ENCODE data around the gene NRAP. TPM values are rescaled to one million over a fixed set of nuclear protein-coding genes. Genes with fewer than 3 reads are reported as not detected.

Gene NRAP
- total and polyA plus RNA-seq, 2 of the 8 experiments (the other 6 are each of a cell fraction or from before 2014, with no cell fraction given), result not detected

GRCh38 chr10:113590581-113590980 lies 73.3 kb downstream of the NRAP start:
- no peaks in the 10 kb centered on the region for H3K27me3 ChIP-seq (replicated peaks in 1 of 4; ENCODE audit: control insufficient read depth in 3 of 4, extremely low read depth in 1 of 4, insufficient read depth in 3 of 4, low read length in 3 of 4)
- no peak overlapping the region for H3K23ac ChIP-seq (ENCODE audit: insufficient read length)
- DNase-seq (ENCODE audit: low read depth in 1 of 2, low spot score in 2 of 2), result no peak
- no peak overlapping the region for H3K4me2 ChIP-seq (ENCODE audit: insufficient read depth in 1 of 2, low read depth in 2 of 2, low read length in 2 of 2)
- no peak overlapping the region for H4K5ac ChIP-seq (ENCODE audit: insufficient read length, low read depth, low read length)
- H3K4me3 ChIP-seq (ENCODE audit: extremely low read depth in 1 of 4, insufficient read depth in 2 of 4, low read depth in 3 of 4, low read length in 4 of 4), result no peak overlapping the region
- no peak overlapping the region for H3K4ac ChIP-seq (replicated peaks; ENCODE audit: insufficient read length, low read depth, low read length)
- H2AFZ ChIP-seq (ENCODE audit: low read length), result no peak overlapping the region
- no peak overlapping the region for H2BK15ac ChIP-seq (ENCODE audit: low read length)
- no peaks in the 10 kb centered on the region for H3K36me3 ChIP-seq (ENCODE audit: control insufficient read depth in 2 of 4, insufficient read depth in 4 of 4, low read length in 3 of 4)
- no peak overlapping the region for H3K56ac ChIP-seq (replicated peaks; ENCODE audit: insufficient read length, low read depth, low read length)
- WGBS, 2 experiments (ENCODE audit: extremely low coverage in 1 of 2, insufficient coverage in 1 of 2, insufficient read length in 1 of 2, insufficient replicate concordance in 2 of 2, low coverage in 1 of 2, low lambda C conversion rate in 2 of 2, missing lambda C conversion rate in 1 of 2), result 83% methylated on average over 12 of the region's 12 CpGs; no CpG with 5 or more reads in 1 of the 2 experiments
- no peaks in the 10 kb centered on the region for H4K20me1 ChIP-seq (replicated peaks in 1 of 2; ENCODE audit: control insufficient read depth in 1 of 2, insufficient read depth in 2 of 2, low read length in 2 of 2)
- no peaks in the 10 kb centered on the region for H3K79me2 ChIP-seq (ENCODE audit: control insufficient read depth in 1 of 2, insufficient read depth in 2 of 2, low read length in 2 of 2)
- H2BK12ac ChIP-seq (ENCODE audit: low read depth, low read length), result no peak overlapping the region
- no peak overlapping the region for H4K91ac ChIP-seq (replicated peaks; ENCODE audit: insufficient read length, low read length)
- FAIRE-seq, result no peak
- H2BK5ac ChIP-seq (ENCODE audit: low read depth, low read length), result no peak overlapping the region
- H3K9ac ChIP-seq (replicated peaks in 1 of 4; ENCODE audit: extremely low read depth in 1 of 4, low read depth in 3 of 4, low read length in 3 of 4), result no peak overlapping the region
- H4K8ac ChIP-seq (ENCODE audit: extremely low read depth, insufficient read depth, low read length), result no peak overlapping the region
- no peak overlapping the region for H2BK120ac ChIP-seq (replicated peaks; ENCODE audit: low read depth, low read length)
- no peak overlapping the region for H2AK5ac ChIP-seq (ENCODE audit: low read depth, low read length)
- POLR2A ChIA-PET (ENCODE audit: partially characterized antibody), result no interaction called here
- H3K9me3 ChIP-seq (ENCODE audit: insufficient read depth in 2 of 2, low read depth in 1 of 2, low read length in 1 of 2), result no peaks in the 10 kb centered on the region
- no peak overlapping the region for H2BK20ac ChIP-seq (ENCODE audit: low read length)
- H3K14ac ChIP-seq (ENCODE audit: insufficient read length), result no peak overlapping the region
- no peak for TF ChIP-seq SIN3A (conservative IDR thresholded peaks at IDR 0.05 in 1 of 2, IDR thresholded peaks at IDR 0.05 in 1 of 2; ENCODE audit: low read depth in 1 of 2, low read length in 2 of 2)
- H3K23me2 ChIP-seq (ENCODE audit: low read depth, low read length), result no peaks in the 10 kb centered on the region
- no peaks in the 10 kb centered on the region for H3K79me1 ChIP-seq (ENCODE audit: low read depth, low read length)
- H3K27ac ChIP-seq (ENCODE audit: low read depth, low read length), result no peak overlapping the region
- CTCF ChIA-PET (ENCODE audit: partially characterized antibody), result interaction anchor here (1.0 to 1.2 kb wide), 2 partner anchors 25 to 28 kb away, joined by 3 read pairs; no protein-coding TSS in a partner anchor
- H3K18ac ChIP-seq (ENCODE audit: extremely low read depth, low read length), result no peak overlapping the region
- no peaks in the 10 kb centered on the region; a peak in 1 of 7 replicates for H3K4me1 ChIP-seq (replicated peaks in 1 of 4; ENCODE audit: control insufficient read depth in 3 of 4, insufficient read depth in 4 of 4, low read length in 3 of 4)
